GM12891 (cell line): ENCODE data around the gene PTPN14.

Experiments
- DNase-seq: peaks from one replicate; pipeline ENCODE4 v3.0.0; 2011; ENCODE audit warnings: low spot score; ENCODE audit not compliant: insufficient read length
- FAIRE-seq: peaks from 2 replicates; lab custom pipeline; 2011; peaks lifted over from hg19 to GRCh38; lab: Jason Lieb, UNC
- PAX5 ChIP-seq: IDR thresholded peaks from 2 replicates; pipeline ENCODE4 v1.6.1; 2011; ENCODE audit warnings: low read length, moderate library complexity, mild to moderate bottlenecking; ENCODE audit not compliant: insufficient read depth, severe bottlenecking
- POLR2A ChIP-seq: IDR thresholded peaks from 2 replicates; pipeline ENCODE4 v1.6.1; 2011; ENCODE audit warnings: low read depth, low read length, control low read depth
- POLR2AphosphoS5 ChIP-seq: IDR thresholded peaks from 2 replicates; pipeline ENCODE4 v1.6.1; 2011; ENCODE audit warnings: low read depth, low read length, control low read depth
- POU2F2 ChIP-seq: IDR thresholded peaks from 2 replicates; pipeline ENCODE4 v1.6.1; 2011; ENCODE audit warnings: low read depth, mild to moderate bottlenecking, control low read depth, low read length, moderate library complexity
- SPI1 ChIP-seq: IDR thresholded peaks from 2 replicates; pipeline ENCODE4 v1.6.1; 2011; ENCODE audit warnings: low read depth, low read length, control low read depth
- TAF1 ChIP-seq: IDR thresholded peaks from 2 replicates; pipeline ENCODE4 v1.6.1; 2011; ENCODE audit warnings: low read depth, low read length, control low read depth

The PTPN14 gene

DNA sequence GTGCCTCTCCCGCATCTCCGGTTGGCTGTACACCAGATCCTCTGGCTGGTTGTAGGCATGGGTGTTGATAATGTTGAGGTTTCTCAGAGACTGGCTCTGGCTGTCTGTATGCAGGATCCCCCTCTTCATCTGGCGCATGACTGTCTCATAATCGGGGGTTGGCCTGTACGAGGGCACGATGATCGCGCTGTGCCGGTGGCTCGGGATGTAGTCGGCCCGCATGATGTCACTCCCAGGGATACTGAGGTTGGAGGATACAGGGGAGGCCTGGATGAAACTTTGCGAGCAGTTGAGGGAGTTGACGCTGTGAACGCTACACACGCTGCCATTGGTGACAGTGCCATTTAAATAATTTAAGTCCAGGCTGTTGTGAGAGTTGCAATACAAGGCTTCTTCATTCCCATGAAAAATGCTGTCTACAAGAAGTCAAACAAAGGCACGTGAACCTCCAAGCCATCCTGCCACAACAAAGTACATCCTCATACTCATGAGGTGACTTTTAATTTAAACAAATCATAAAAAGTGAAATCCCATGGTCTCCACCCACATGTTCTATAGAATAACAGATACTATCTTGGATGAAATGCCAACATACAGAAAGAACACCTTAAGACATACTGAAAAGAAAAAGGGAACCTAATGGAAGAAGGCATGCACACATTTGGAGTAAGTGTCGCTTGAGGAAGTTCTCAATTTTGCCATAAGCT is 166.9 kb downstream of the PTPN14 start:
- no peak for TF ChIP-seq TAF1
- no peak for TF ChIP-seq SPI1
- TF ChIP-seq POU2F2, result no peak
- TF ChIP-seq PAX5, result no peak
- no peak for TF ChIP-seq POLR2AphosphoS5
- no peak for TF ChIP-seq POLR2A
- FAIRE-seq, result no peak

DNA sequence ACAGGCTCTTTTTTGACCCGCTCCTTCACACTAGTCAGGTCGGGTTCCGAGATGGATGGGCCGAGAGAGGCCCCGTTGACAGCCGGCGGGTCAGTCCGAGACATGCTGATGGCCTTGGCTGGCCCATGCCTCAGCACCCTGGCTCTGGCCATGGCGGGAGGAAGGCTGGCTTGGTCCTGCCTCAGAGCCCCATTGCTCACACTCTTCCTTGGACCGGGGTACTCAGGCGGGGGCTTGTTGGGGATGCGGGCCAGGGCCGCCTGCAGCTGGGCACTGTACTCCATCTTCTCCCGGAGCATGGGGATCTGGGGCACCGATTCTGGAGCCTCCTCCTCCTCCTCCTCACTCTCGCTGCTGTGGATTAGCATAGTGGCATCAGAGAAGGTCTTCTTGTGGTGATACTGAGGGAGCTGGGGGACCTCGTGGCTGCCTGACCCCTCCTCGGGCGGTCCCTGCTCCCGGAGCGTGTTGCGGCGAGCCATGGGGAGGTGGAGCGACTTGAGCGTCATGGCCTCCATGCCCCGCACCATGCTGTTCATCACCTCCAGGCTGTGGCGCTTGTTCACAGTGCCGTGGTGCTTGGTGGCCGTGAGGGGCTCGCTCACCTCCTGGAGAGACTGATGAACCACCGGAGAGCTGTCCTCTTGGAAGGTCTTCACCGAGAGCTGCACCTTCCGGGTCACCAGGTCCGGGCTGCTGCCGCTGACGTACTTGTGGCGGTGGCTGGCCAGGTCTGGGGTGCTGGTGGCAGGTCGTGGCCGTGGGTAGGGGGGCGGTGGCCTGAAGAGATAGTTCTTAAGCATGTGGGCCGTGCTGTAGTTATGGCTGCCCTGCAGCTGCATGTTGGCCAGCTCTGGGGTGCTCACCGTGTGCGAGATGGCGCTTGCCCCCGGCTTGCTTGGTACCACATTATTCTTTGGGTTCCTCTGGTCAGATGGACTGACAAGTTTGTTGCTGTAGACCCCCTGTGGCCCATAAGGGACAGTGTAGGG is 167.7 kb downstream of the PTPN14 start:
- DNase-seq (no peak), FAIRE-seq (no peak)
- TF ChIP-seq POU2F2, result no peak
- no peak for TF ChIP-seq TAF1
- no peak for TF ChIP-seq SPI1
- TF ChIP-seq POLR2AphosphoS5, result no peak
- TF ChIP-seq PAX5, result no peak
- TF ChIP-seq POLR2A, result no peak

More for the DNA sequence above, 166.9 kb downstream of the PTPN14 start:
- no peak for DNase-seq

- TF ChIP-seq POLR2AphosphoS5, result no peak
- no peak for TF ChIP-seq POU2F2
- TF ChIP-seq TAF1, result no peak
- no peak for FAIRE-seq
- no peak for DNase-seq
Measured at GRCh38 chr1:214380986-214381695, 170.3 kb downstream of the PTPN14 start.

DNA sequence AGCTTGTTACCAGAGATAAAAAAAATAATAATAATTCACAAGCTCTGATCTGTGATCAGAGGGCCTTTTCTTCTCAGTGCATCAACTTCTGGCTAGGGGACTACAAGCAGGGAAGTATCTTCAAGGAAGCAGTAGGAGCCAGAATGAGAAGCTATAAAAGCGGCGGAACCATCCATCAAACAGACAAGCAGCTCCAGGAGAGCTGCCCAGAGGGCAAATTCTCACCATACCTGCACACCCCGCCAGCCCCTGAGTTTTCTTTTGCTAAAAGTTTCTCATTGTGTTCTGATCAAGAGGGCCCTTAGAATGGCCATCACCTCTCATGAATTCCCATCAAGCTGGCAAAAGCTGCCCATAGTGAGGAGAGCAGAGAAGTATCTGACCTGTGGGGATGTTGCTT is 171.0 kb downstream of the PTPN14 start:
- FAIRE-seq (no peak), DNase-seq (no peak)

GRCh38 chr1:214379236-214379970 is 172.0 kb downstream of the PTPN14 start:
- DNase-seq (no peak), FAIRE-seq (no peak)
- no peak for TF ChIP-seq POU2F2
- TF ChIP-seq POLR2A, result no peak
- no peak for TF ChIP-seq POLR2AphosphoS5
- no peak for TF ChIP-seq PAX5
- TF ChIP-seq TAF1, result no peak
- no peak for TF ChIP-seq SPI1

More for the DNA sequence above, 171.0 kb downstream of the PTPN14 start:
- TF ChIP-seq POLR2A, result no peak
- TF ChIP-seq TAF1, result no peak
- no peak for TF ChIP-seq POU2F2
- TF ChIP-seq PAX5, result no peak
- no peak for TF ChIP-seq POLR2AphosphoS5
- no peak for TF ChIP-seq SPI1

DNA sequence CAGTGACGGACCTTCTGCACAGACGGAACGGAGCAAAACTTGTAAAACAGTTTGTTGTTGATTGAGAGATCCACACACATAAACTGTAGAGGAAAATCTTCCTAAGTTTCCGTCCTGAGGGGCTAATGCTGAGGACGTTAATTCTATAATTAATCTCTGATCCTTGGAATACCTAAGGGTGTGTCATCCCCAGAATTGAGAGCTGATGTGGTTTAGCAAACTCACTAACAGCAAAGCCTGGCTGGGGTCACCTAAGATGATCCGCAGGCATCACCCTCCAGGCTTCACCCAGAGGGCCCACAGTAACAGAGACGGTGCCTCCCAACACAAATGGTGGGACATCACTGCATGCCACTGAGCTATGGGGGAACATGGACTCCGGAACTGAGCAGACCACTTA is 172.9 kb downstream of the PTPN14 start:
- DNase-seq (no peak), FAIRE-seq (no peak)
- TF ChIP-seq POU2F2 (no peak), SPI1 (no peak), PAX5 (no peak), POLR2A (no peak)

- FAIRE-seq, result no peak
- DNase-seq, result no peak
- TF ChIP-seq TAF1 (no peak), POLR2A (no peak), SPI1 (no peak)
Measured at GRCh38 chr1:214377886-214378285, 173.5 kb downstream of the PTPN14 start.

DNA sequence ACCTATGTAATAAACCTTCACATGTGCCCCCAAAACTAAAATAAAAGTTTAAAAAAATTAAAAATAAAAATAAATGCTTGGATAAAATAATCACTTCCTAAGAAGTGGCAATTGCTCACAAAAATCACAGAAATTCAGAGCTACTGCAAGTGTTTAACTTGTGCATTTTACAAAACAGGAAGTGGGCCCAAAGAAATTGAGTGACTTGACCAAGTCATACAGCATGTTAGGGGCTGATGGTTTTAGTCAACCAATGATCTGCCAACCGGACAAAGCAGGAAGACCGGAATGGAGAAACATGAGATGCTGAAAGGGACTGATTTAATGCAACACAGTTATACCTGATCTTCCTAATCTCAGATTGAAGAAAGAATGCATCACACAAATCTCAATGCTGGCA is 173.9 kb downstream of the PTPN14 start:
- DNase-seq, result no peak
- peak; percentile 79 for TF ChIP-seq SPI1
- TF ChIP-seq TAF1, result no peak
- no peak for FAIRE-seq

DNA sequence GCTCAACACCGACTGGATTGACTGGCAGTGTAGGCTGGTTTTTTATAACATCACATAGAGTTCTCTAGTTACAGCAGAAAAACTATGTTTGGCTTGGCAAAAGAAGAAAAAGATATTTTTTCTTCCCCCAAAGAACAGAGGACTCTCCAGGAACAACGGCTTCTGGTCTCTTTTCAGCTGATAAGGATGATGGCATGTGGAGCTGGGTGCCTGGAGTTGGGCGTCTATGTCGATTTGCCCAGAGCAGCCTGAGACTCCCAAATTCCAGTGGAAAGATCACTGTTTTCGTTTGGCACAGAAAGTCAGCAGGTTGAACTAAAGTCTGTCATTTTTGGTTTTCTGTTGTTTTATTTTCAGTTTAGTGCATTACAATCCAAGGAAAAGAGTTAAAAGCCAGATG is 179.3 kb downstream of the PTPN14 start:
- FAIRE-seq, result no peak
- TF ChIP-seq POU2F2, result no peak
- no peak for TF ChIP-seq TAF1
- no peak for TF ChIP-seq POLR2A
- TF ChIP-seq SPI1, result no peak
- TF ChIP-seq PAX5, result no peak
- no peak for TF ChIP-seq POLR2AphosphoS5
- no peak for DNase-seq
